Bronchial epithelial cell (primary cell): Measurements from ENCODE around the gene TRIM13. TPM values are rescaled to one million over a fixed set of nuclear protein-coding genes. Genes with fewer than 3 reads are reported as not detected.
"Not testable (repeated sequence)": the region's sequence is repeated elsewhere in the genome, so short reads cannot be mapped to it uniquely, and the experiment has no call there.

Experiments
- DNase-seq: peaks from one replicate; pipeline ENCODE4 v3.0.0-alpha.2; 2010; ENCODE audit warnings: low read depth
- FAIRE-seq: peaks from 2 replicates; lab custom pipeline; 2011; peaks lifted over from hg19 to GRCh38; lab: Jason Lieb, UNC
- H3K27me3 ChIP-seq: 2 replicates; pipeline ENCODE4 v1.5.1; 2011; ENCODE audit warnings: low read length; ENCODE audit not compliant: control insufficient read depth, insufficient read depth
- H3K36me3 ChIP-seq: 2 replicates; pipeline ENCODE4 v1.5.1; 2011; ENCODE audit warnings: low read length; ENCODE audit not compliant: control insufficient read depth, insufficient read depth
- H3K4me3 ChIP-seq: 2 replicates; pipeline ENCODE4 v1.5.1; 2011; ENCODE audit warnings: mild to moderate bottlenecking, low read depth, low read length, control low read depth
- total RNA-seq: library from RNA; depleted of rRNA; stranded (reverse); fragments of >200 nt; gene quantifications from 2 replicates; pipeline ENCODE4 v1.2.1, GENCODE V29; 2014
- TF ChIP-seq, protein P1 (sequence below): IDR thresholded peaks from 2 replicates; pipeline ENCODE4 v1.5.1; 2011; ENCODE audit warnings: mild to moderate bottlenecking, moderate library complexity, low read length, control low read depth, inconsistent platforms; ENCODE audit not compliant: insufficient read depth, severe bottlenecking

Gene TRIM13
- total RNA-seq, 1 donor from 2014 or later = 19.0 TPM

DNA sequence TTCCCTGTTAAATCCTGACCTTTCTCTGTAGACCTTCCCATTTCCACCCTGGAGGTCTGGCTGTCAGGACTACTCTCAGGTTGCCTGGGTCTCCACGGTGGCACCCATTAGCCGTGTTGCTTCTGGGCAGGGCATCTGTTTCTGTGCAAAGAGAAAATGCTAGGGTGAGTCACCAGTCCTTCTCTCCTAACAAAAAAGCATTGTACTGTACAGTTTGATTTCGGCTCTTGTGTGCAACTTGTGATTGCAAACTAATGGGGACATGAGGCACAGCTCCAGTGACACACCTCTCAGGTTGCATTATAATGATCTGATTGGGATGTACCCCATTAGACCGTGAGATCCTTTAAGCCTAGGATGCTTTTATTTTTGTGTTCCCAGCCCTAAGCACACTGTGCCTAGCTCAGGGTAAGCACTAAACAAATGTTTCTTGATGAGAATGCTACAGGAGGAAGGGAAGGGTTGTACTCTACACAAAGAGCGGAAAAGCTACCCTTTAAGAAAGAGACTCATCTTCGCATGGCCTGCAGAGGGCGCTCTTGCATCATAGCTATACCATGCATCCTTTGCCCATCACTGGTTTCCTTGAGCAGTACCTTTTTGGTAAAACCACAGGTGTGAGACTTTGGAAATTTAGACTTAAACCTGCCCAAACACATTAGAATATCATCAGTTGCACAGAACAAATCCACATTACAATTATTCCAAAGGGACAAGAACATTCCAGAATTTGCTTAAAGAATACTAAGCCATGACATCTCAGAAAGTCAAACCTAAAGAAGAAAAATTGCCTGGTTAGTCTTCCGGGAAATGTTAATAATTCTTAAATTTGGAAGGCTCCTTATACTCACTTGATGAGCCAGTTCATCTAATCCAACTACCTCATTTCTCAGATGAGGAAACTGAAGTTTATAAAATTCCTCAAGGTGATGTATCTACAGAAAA lies 20.3 kb upstream of the TRIM13 start:
- peak; percentile 66 for DNase-seq
- TF ChIP-seq, protein P1, sequence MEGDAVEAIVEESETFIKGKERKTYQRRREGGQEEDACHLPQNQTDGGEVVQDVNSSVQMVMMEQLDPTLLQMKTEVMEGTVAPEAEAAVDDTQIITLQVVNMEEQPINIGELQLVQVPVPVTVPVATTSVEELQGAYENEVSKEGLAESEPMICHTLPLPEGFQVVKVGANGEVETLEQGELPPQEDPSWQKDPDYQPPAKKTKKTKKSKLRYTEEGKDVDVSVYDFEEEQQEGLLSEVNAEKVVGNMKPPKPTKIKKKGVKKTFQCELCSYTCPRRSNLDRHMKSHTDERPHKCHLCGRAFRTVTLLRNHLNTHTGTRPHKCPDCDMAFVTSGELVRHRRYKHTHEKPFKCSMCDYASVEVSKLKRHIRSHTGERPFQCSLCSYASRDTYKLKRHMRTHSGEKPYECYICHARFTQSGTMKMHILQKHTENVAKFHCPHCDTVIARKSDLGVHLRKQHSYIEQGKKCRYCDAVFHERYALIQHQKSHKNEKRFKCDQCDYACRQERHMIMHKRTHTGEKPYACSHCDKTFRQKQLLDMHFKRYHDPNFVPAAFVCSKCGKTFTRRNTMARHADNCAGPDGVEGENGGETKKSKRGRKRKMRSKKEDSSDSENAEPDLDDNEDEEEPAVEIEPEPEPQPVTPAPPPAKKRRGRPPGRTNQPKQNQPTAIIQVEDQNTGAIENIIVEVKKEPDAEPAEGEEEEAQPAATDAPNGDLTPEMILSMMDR = peak; percentile 88
- no peaks in the 10 kb centered on the region for H3K27me3 ChIP-seq
- no peak overlapping the region for H3K4me3 ChIP-seq
- H3K36me3 ChIP-seq = no peaks in the 10 kb centered on the region
- peak; percentile 13 for FAIRE-seq

DNA sequence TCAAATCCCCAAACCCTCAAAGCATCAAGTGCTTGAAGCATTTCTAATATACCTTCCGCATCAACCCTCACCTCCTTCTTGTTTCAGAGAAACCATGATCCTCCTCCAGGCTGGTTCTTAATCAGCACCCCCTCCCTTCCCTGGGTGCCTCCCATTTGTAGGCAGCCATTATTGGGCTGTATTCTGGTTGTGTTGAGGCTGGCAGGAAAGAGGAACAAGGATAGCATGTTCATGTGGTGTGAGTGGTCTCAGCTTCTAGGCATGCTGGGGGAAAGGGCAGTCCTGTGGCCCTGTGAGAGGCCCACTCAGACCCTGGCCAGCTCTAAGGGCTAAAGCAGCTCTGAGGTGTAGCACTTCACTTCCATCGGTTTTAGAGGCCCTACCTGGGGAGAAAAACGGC lies 18.9 kb upstream of the TRIM13 start:
- TF ChIP-seq, protein P1 = no peak
- DNase-seq (no peak), FAIRE-seq (no peak)
- no peaks in the 10 kb centered on the region for H3K36me3 ChIP-seq
- no peak overlapping the region for H3K4me3 ChIP-seq
- H3K27me3 ChIP-seq = no peaks in the 10 kb centered on the region

DNA sequence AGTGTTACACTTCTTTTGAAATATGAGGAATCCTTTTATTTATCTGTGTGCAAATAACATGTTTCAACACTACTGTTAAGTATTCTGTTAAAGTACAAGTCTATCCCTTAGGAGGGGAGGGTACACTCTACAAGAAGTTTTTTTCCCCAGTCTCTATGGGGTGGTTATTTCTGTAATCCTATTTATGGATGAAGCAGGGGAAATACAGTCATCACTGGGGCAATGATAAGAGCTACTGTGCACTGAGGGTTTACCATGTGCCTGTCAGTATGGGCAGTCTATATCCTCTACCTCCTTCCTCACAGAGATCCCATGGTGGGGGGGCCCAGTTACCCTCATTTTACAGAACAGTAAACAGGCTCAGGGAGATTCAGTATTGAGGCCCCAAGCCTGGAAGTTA lies 16.6 kb upstream of the TRIM13 start:
- FAIRE-seq = no peak
- TF ChIP-seq, protein P1 = no peak
- Histone ChIP-seq H3K4me3 (no peak overlapping the region), H3K36me3 (no peaks in the 10 kb centered on the region), H3K27me3 (no peaks in the 10 kb centered on the region)
- no peak for DNase-seq

DNA sequence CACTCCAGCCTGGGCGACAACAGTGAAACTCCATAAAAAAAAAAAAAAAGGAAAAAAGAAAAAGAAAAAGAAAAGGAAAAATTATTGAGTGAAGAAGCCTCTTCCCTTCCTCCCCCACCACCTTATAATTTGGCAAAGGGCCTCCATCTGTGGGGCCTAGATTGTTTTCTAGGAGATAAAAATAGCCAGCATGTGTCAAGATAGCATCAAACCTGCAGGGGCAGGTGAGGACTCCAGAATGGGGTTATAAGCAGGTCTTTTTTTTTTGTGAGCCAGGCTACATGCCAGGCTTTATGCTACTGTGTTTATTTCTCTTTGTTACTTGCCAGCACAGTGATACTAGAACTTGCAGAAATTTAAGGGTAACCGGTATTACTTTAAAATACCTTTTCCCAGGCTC lies 11.7 kb upstream of the TRIM13 start:
- TF ChIP-seq, protein P1 = no peak
- H3K27me3 ChIP-seq = no peaks in the 10 kb centered on the region
- DNase-seq (no peak), FAIRE-seq (no peak)
- H3K4me3 ChIP-seq = no peak overlapping the region
- no peaks in the 10 kb centered on the region for H3K36me3 ChIP-seq

DNA sequence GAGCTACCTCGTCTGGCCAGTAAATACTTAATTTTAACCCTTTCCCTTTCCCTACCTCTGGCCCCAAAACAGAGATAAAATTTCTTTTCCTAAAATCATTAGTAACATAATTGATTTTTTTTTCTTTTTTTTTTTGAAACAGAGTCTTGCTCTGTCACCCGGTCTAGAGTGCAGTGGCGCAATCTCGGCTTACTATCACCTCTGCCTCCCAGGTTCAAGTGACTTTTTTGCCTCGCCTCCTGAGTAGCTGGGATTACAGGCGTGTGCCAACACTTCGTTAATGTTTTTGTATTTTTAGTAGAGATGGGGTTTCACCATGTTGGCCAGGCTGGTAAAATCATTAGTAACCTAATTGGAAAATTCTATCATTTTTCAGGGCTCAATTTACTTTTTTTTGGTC lies 10.4 kb upstream of the TRIM13 start:
- DNase-seq (no peak), FAIRE-seq (no peak)
- H3K27me3 ChIP-seq = no peaks in the 10 kb centered on the region
- H3K36me3 ChIP-seq = no peaks in the 10 kb centered on the region
- TF ChIP-seq, protein P1 = no peak
- no peak overlapping the region for H3K4me3 ChIP-seq

DNA sequence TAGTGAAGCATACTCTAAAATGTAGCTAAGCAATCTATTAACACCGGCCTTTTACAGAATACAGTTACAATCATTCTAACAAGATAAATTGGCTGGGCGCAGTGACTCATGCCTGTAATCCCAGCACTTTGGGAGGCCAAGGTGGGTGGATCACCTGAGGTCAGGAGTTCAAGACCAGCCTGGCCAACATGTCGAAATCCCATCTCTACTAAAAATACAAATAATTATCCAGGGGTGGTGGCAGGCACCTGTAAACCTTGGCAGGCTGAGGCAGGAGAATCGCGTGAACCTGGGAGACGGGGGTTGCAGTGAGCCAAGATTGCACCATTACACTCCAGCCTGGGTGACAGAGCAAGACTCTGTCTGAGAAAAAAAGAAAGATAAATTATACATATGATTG lies 6.2 kb upstream of the TRIM13 start:
- H3K36me3 ChIP-seq, H3K4me3 ChIP-seq, H3K27me3 ChIP-seq, DNase-seq, FAIRE-seq: not testable (repeated sequence)
